Fibroblast of the conjunctiva (primary cell): ENCODE results near the gene TENM4.

ENCODE experiments used
- DNase-seq: peaks from one replicate; pipeline ENCODE4 v3.0.0-alpha.2; 2010; ENCODE audit warnings: low read depth

Gene TENM4

DNA sequence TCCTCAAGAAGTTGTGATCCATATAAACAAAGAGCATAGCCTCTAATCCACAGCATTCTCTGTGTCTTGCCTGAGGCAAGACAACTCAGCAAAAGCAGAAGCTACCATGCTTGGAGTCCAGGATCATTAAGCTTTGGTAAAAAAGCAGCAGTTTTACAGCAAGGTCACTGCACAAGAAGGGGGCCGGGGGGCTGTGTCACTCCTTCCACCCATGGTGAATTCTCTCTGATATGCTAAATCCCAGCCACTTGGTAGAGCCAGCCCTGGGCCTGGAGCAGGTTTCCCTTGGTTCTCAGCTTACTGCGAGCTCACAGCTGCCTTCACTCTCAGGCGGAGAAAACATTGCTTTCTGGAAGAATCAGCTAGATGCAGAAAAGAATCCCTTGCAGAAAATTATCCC is 144.7 kb downstream of the TENM4 start:
- no peak for DNase-seq

DNA sequence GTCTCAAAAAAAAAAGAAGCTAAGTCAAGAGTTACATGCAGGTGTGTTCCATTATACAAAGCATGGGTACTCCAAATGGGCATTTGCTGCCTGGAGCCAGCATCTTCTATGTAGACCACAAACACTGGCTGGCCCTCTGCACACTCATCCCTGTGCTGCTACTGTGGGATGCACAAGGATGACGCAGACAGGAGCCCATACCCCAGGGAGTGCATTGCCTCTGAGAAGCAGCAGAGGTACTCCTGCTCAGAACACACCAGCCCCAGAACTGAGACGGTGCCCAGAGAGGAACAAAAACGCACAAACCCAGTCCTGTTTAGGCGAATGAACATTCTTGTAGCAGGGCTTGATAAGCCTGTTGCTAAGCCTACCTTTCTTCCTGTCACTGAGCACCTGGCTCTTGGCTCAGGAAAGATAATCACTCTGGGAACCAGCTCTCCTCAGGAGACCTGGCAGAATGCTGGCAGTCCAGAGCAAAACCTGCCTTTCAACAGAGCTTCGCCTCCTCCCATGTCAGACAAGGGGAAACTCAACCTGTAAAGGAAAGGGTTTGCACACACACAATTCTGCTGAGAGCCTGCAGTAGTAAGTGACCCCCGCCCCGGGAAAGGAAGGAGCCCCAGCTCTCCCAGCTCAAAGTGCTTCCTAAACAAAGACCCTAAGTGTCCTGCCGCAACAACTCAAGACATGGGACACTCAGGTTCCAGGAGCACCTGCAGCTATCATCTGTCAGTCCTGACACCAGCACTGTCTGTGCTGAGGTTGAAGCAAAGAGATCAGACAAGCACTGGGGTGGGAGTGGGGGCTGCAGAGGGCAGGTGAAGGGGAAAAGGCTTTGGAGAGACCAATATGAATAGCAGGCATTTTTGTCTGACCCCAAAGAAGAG is 145.7 kb downstream of the TENM4 start:
- no peak for DNase-seq

DNA sequence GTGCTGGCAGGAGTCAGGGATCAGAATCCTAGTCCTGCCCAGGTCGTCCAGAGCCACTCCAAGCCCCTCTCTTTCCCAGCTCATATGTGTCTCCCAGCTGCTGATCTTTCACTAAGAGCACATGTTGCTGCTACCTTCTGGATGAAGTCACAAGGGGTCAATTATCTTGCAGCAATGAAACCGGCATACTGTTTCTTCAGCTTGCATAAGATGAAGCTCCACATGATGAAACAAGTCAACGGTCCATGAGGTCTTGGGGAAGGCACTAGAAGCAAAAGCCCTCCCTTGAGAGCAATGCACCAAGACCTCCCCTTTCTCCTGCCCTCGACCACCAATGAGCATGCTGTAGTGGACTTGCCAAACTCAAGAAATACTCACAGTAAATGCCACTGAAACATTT is 148.9 kb downstream of the TENM4 start:
- DNase-seq, result no peak

DNA sequence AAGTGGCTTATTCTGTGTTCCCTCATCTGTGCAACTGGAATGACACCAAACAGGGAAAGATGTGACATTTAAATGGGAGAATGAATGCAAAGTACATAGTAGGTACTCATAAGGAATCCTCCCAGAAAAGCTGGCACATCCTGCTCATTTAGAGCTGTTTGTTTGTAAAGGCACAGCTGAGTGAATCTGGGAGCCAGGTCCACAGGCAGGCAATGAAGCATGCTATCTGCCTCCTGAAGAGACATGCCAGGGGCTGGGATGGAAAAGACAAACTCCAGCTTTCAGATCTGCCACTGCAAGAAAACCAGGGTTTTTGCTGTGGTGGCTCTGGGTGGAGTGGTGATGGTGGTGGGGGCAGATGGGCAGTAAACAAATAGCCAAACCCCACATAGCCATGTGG is 150.1 kb downstream of the TENM4 start:
- DNase-seq, result no peak

DNA sequence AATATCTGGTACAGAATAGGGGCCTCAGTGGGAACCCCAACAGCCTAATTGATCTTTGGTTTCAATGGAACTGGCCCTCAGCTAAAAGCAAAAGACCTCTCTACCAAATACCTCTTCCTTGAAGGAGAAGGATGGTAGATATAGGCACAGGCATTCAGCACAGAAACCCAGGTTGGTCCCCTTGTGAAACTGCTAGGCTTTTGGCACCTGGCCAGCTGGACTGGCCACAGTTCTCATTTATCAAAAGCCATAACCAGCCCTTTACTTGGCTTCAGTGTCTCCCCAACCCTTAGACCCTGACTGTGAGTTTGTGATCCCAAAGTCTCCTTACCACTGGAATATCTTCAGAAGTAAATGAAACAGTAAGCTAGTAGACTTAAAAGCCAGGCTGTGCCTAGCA is 152.9 kb downstream of the TENM4 start:
- DNase-seq, result no peak

DNA sequence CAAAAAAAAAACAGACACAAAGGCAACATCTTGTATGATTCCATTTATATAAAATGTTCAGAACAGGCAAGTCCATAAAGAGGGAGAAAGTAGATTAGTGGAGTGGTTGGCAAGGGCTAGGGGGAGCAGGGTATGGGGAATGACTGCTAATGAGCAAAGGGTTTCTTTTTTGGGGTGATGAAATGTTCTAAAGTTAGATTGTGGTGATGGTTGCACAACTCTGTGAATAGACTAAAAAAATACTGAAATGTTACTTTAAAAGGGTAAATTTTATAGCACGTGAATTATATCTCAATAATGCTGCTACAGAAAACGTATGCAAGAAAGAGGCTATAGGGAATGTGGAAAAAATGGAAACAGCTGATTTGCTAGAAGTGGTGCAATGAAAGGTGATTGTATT is 155.1 kb downstream of the TENM4 start:
- DNase-seq, result no peak

DNA sequence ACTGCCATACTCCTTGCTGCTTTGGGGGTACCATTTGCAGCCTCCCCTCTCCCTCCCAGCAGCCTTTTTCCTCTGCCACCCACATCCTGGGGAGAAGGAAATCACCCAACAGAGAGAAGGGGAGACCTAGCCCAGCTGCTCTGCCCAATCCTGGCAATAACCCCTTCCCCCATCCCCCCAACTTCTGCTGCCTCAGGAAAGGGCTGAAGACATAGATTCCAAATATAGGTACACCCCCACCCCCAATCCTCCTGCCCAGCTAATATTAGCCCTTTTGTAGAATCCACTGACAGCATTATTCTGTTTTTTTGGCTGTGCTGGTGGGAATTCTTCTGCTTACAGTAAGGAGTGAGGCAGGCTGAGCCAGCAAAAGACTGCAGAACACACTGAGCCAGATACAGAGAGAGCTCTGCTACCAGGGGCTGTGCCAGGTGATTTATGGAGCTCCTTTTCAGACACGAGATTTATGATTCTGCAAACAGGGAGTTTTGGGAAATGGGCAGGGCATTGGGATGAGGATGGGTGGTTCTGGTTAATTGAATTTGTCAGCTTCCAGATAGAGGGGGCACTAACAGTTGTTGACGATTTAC is 164.0 kb downstream of the TENM4 start:
- DNase-seq, result no peak

DNA sequence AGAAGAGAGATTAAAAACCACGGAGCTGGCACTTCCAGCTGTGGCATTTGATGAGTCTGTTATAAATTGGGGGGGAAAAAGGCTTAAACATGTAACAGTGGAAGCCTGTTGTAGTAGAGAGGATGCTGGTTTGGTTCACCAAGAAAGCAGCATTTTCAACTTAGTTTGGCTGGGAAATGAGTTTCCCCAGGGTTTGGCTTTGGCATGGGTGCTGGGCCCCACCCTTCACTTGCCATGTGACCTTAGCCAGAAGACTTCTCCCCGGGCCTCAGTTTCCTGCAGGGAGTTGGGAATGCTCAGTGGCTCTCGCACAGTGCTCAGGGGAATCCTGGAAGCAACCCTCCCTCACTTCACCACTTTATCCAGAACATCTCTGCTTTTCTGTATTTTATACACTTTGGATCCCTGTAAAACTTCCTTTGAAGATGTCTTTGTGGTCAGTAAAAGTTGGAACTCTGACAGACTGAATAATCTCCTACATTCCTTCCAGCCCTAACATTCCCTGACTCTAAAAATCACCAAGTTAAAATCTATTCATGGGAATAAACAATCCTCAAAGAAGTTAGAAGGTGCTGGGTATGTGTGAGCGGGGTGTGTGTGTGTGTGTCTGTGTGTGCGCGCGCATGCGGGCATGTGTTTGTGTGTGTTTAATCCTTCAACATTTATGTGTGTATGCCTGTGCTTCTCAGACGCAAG is 166.0 kb downstream of the TENM4 start:
- no peak for DNase-seq

DNA sequence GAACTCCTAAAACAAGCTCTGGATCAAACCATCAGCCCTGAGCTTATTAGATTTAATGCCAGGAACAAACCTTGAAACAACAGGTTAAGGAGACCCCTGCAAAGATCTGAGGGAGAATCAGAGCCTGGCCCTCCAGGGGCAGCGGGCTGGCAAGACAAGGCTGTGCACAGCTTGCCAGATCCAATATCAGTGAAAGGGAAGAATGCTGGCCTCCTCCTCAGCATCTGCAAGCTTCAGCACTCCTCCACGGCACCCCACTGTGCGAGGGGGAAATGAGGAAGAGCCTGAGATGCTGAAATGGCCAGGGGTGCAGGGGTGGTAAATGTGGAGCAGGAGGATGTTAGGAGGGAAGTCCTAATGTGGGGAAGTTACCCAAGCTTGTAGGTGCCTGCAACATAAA is 167.0 kb downstream of the TENM4 start:
- DNase-seq, result no peak

DNA sequence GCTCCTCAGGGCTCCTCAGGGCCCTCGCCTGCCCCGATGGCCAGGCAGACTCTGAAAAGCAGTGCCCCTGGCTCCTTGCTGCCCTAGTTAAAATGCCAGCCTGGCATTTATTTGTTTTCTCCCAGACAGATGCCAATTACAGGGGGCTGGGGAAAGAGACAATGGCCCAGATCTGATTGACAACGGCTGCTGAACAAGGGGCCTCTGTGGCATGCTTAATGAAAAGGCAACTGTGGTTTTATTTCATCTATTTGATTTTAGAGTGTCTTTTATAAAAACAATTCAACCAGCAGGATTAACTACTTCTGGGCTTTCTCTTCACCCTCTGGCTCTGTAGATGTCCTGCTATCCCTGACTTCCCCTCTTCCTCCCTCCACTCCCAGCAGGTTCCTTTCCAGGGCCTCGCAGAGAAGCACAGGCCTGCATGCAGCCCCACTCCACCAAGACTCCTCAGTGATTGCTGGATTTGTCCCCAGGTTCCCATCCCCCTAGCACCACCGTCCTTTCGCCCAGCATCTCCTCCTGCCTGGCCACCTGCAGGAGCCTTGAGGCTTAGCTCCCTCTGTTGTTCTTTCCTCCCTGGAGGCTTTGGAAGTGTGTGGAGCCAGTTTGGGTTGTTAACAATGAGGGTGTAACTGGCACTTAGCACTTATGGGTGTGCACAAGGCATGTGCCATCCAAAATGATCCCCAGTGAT is 171.1 kb downstream of the TENM4 start:
- DNase-seq, result no peak

DNA sequence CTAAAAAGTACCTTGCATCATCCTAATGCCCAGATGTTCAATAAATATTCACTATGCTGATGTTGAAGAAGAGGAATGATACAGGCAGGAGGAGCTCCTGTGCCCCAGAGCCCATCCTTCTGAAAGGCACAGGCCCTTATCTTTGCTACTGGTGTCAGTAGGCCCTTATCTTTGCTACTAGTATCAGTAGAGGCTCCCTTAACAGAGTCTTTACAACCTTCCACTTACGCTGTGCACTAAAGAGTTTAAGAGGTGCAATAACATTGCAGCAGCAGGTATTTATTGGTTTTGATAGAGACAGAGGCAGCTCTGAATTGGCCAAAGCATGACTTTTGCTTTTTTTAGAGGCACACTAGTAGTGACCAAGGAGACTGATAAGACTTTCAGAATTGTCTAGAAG is 174.4 kb downstream of the TENM4 start:
- DNase-seq, result no peak

DNA sequence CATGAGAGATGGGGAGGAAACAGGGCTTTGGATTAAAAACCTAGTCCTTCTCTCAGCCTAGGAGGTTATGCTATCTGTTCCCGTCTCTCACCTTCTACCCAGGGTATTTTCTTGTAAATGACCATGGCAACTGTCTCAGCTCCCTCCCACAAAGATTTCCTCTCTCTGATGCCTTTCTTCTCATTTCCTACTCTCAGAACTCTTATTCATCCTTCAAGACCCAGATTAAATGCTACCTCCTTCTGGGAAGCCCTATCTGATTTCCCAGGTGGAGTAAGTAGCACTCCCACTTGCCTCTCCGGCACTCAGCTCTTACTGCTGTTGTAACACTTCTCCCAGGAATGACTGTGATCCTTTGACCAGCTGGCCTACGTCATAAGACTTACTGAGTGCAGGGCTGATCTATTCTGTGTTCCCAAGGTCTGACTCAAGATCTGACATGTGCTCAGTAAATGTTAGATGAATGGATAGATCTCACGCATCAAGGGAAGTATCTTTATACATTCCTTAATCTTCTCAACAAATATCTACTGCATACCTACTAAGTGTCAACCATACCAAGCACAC is 175.0 kb downstream of the TENM4 start:
- no peak for DNase-seq

DNA sequence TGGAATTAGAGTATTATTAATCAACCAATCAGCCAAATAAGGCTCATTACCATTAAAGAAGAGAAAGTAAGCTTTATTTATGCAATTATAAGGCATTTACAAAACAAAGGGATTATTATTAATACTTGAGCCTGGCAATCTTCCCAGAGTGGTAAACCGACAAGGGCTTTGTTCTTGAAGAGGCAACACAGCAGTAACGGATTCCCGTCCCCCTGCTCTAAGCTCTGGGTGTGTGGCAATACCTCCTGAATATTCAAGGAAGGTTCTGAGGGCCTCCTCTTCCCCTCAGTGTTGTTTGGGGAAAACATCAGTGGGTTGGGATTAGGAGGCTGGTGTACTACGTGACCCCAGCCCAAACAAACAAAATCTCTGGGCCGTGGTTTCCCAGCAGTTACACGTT is 176.5 kb downstream of the TENM4 start:
- no peak for DNase-seq

DNA sequence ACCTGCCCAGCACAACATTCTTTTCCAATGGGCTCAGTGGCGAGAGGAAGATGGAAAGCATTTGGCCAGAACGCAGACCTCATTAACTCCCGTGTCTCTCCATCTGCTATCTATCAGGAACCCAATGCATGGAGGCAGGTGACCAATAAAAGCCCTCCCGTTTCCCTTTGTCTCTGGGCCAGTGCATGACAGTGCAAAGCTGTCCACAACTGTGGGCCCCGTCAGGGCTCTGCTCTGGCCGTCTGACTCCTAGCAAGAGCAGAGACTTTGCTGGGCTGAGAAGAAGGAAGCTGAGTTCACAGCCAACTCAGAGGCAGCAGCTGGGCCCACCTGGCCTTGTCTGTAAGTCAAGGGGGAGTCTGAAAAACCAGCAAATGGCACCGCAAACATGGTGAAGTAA is 177.8 kb downstream of the TENM4 start:
- DNase-seq, result no peak

DNA sequence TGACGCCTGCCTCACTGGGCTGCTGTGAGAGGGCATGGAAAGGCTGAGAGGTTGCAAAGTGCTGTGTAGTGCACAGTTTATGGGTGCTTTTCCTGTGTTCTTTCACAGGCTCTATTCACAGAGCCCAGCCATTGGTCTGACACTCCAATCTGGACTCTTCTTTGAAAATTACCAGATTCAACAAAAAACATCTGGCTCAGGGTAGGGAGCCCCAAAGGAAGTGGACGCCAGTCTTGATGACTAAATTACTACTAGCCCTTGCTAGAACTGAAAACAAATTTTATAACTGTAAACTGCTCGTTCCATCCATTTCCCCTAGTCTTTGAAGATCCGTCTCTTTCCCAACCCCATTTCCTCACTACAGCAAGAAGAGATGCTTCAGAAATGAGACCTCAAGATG is 178.6 kb downstream of the TENM4 start:
- no peak for DNase-seq

DNA sequence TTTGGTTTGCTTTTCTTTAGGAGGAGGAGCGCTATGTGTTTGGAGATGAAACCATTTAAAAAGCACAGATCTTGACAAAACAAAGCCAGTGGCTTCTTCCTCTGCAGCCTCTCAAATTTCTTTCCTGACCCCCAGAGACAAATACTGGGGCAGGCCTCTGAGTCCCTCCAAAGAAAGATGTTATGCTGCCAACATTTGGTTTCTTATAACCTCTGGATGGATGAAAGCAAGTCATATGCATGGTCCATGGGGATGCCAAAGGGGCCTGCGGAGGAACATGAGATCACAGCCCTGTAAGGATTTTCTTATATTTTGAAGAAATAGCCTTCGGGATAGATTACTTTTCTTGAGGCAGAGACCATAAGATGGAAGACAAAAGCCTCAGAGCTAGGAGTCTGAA is 179.1 kb downstream of the TENM4 start:
- DNase-seq, result no peak

DNA sequence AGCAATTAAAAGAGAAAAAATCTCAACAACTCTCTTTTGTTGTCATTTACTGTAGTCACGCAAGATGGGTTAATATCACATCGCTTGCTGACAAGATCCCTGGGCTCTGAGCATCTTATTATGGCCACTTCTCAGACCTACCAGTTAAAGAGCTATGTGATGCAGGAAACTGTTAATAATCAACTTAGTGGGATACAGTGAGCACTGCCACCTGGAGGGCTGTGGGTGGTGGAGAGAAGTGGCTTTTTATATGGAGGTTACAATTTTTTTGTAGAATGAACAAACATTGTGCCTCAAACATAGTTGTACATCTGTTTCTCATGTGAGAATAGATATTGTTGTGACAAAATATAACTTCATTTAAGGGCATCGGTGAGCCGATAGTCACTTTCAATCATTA is 181.0 kb downstream of the TENM4 start:
- DNase-seq, result no peak

DNA sequence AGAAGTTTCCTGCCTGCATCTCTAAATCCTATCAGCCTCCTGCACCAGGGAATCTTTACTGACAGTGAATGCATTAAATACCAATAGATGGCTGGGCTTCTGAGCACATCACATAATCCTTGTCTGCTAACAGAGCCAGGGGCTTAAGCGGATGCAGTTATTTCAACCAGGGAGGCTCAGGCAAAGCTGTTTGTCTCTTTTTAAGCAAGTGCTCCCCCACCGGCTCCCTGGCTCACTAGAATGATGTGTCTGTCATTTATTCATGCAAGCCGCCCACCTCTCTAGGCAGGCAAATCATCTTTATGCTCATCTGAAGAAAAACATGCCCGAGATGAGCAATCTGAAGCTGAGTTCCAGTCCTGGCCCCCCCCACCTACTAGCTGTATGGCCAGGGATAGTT is 182.3 kb downstream of the TENM4 start:
- no peak for DNase-seq

DNA sequence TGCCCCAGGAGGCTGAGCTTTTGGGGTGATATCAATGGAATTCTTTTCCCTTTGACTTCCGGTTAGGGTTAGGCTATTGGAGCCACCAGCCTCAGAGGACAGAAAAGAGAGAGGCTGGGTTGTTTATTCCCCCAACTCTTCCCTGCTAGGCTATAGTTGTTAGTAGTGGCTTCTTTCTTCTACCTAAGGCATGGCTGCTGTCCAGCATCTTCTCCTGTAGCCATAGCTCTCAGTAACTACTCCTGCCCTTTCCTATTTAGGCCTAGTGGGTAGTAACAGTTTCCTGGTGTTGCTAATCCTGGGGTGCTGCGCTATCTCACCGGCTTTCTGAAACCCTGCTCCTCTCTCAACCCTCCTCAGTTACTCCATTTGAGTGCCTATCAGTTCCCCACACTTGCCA is 184.9 kb downstream of the TENM4 start:
- DNase-seq, result no peak

DNA sequence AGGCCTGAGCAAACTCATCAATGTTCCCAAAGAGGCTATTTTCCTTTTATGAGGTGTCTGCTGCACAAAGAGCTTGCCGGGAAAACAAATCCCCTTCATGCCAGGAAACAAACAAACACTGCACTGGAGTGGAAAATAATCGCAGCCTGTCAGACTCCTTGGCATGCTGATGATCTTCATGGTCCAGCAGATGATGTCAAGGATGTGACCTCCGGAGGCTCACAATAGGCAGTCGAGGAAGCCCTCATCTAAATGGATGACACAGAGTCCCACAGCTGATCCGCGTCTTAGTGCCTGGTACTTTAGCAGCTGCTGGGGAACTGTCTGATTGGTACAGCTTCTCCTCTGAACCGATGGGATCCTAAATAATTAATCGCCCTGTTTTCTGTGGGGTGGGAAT is 187.6 kb downstream of the TENM4 start:
- DNase-seq, result no peak

DNA sequence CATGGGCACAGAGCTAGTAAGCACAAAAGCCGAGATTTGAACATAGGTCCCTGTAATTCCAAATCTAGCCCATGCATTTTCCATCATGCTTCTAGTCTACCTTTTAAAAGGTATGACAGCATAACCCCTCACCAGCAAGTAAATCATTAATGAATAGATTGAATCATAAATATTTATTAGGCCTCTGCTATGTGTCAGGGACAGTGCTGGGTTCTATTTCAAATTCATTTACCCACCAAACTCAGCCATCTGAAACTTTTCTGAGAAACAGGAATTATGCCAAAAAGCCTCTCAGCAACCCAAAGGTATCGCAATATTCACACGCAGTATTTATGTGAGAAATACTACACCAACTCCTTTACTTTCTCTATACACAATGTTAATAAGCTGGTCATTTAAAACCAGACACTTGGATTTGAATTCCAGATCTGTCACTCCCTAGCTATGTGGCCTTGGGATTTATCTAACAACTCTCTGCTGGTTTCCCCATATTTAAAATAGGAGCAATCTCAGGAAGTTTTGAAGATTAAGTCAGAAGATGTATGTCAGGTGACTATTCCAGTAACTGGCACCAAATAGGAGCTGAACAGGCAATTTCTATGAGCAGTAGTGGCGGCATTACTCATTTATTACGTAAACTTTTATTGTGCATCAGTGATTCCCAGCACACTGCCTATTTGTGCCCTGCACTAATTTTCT is 191.4 kb downstream of the TENM4 start:
- DNase-seq, result no peak

DNA sequence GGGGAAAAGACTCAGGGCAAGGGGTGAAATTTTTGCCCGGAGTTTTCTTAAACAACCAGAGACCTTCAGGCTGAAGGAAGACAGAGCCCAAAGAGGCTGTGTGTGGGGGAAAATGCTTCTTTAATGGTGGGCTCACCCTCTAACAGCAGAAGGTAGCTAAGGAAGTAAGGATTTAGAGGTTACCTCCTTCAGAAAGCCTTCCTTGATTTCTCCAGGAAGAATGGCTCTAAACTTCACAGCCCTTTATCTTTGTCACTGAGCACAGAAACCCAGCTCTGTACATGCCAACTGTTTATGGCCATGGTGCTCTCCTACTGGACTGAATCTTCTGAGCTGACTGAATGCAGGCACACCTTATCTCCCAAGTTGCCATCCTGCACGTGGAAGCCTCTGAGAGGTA is 196.0 kb downstream of the TENM4 start:
- no peak for DNase-seq
